Tibial nerve (tissue), 4 donors: Measurements from ENCODE around the gene NHLRC4. TPM values are rescaled to one million over a fixed set of nuclear protein-coding genes. Genes with fewer than 3 reads are reported as not detected.

Experiments
- DNase-seq, 2 donors: peaks; one replicate each; pipeline ENCODE4 v3.0.0-alpha.2; 2019; ENCODE audit warnings: low spot score in 2 of 2
- H3K27ac ChIP-seq, 4 donors: fragments of 200-600 bp; sonication (generic) in 3 of 4; one replicate each; pipeline ENCODE4 v1.5.1; 2017 to 2019; ENCODE audit warnings: mild to moderate bottlenecking in 1 of 4
- H3K27me3 ChIP-seq, 2 donors: fragments of 200-600 bp; sonication (generic) in 1 of 2; one replicate each; pipeline versions ENCODE4 v1.5.1 to v1.6.0; 2017 to 2019
- H3K36me3 ChIP-seq, 3 donors: fragments of 200-600 bp; sonication (generic); one replicate each; pipeline ENCODE4 v1.5.1; 2018 to 2019
- H3K4me1 ChIP-seq, 4 donors: fragments of 200-600 bp; sonication (generic) in 3 of 4; one replicate each; pipeline ENCODE4 v1.5.1; 2017 to 2019
- H3K4me3 ChIP-seq, 4 donors: fragments of 200-600 bp; sonication (generic) in 3 of 4; one replicate each; pipeline ENCODE4 v1.5.1; 2017 to 2019; ENCODE audit warnings: mild to moderate bottlenecking in 1 of 4, moderate library complexity in 1 of 4
- H3K9me3 ChIP-seq, 4 donors: fragments of 200-600 bp; sonication (generic) in 3 of 4; one replicate each; pipeline ENCODE4 v1.5.1; 2017 to 2019
- CTCF ChIP-seq, 5 experiments: fragments of 200-600 bp in 3 of 5; fragments of 450-650 bp in 2 of 5; sonication (generic) in 3 of 5; IDR thresholded peaks; one replicate each; pipeline ENCODE4 v1.5.1; 2016 to 2019; ENCODE audit warnings: antibody characterized with exemption in 5 of 5, mild to moderate bottlenecking in 3 of 5, moderate library complexity in 2 of 5
- EP300 ChIP-seq, 2 donors: sonication (generic); formaldehyde crosslinking; IDR thresholded peaks; one replicate each; pipeline ENCODE4 v1.6.1; 2017; ENCODE audit warnings: antibody characterized with exemption in 2 of 2, mild to moderate bottlenecking in 1 of 2
- POLR2A ChIP-seq, 2 donors: fragments of 450-650 bp; IDR thresholded peaks; one replicate each; pipeline ENCODE4 v1.6.1; 2017; ENCODE audit warnings: antibody characterized with exemption in 2 of 2, mild to moderate bottlenecking in 2 of 2, moderate library complexity in 2 of 2
- WGBS, 2 donors: methylation state at CpG; one replicate each; pipeline ENCODE4 v1.1.5; 2018; 5-methylcytosine and 5-hydroxymethylcytosine counted together
- total RNA-seq, 4 donors: library from RNA; depleted of rRNA; stranded (reverse); fragments of >200 nt; gene quantifications; one replicate each; pipeline ENCODE4 v1.1.0, GENCODE V29; 2016

Gene NHLRC4
- total RNA-seq, 4 donors from 2014 or later: 0.98 to 5.2 (median 1.9) TPM

- Histone ChIP-seq H3K27ac (no peak overlapping the region), H3K4me3 (no peak overlapping the region), H3K27me3 (no peaks in the 10 kb centered on the region), H3K9me3 (no peaks in the 10 kb centered on the region), H3K4me1 (peaks cover 0 to 35% (median 27%) of the 10 kb centered on the region in 4 donors), H3K36me3 (peaks cover 0 to 24% (median 0%) of the 10 kb centered on the region in 3 donors)
- 85 to 88% methylated on average over 19 to 20 of the region's 24 CpGs for WGBS, 2 donors
- no peak for DNase-seq
- TF ChIP-seq EP300 (IDR thresholded peaks at IDR 0.05) (no peak), CTCF (IDR thresholded peaks at IDR 0.05) (no peak), POLR2A (IDR thresholded peaks at IDR 0.05) (no peak)
These were observed 42.3 kb upstream of the NHLRC4 start for GRCh38 chr16:524274-525040.

GRCh38 chr16:525123-525519, 41.7 kb upstream of the NHLRC4 start:
- no peaks in the 10 kb centered on the region for H3K27me3 ChIP-seq
- H3K36me3 ChIP-seq: peaks cover 0 to 18% (median 0%) of the 10 kb centered on the region in 3 donors
- TF ChIP-seq POLR2A (IDR thresholded peaks at IDR 0.05): no peak
- no peak for TF ChIP-seq EP300 (IDR thresholded peaks at IDR 0.05)
- no peak for TF ChIP-seq CTCF (IDR thresholded peaks at IDR 0.05)
- no peak overlapping the region for H3K4me3 ChIP-seq
- WGBS, 2 donors: 91 to 95% methylated on average over 8 of the region's 8 CpGs
- DNase-seq: no peak
- no peaks in the 10 kb centered on the region for H3K9me3 ChIP-seq
- no peak overlapping the region for H3K27ac ChIP-seq
- H3K4me1 ChIP-seq: peaks cover 0 to 41% (median 32%) of the 10 kb centered on the region in 4 donors

DNA sequence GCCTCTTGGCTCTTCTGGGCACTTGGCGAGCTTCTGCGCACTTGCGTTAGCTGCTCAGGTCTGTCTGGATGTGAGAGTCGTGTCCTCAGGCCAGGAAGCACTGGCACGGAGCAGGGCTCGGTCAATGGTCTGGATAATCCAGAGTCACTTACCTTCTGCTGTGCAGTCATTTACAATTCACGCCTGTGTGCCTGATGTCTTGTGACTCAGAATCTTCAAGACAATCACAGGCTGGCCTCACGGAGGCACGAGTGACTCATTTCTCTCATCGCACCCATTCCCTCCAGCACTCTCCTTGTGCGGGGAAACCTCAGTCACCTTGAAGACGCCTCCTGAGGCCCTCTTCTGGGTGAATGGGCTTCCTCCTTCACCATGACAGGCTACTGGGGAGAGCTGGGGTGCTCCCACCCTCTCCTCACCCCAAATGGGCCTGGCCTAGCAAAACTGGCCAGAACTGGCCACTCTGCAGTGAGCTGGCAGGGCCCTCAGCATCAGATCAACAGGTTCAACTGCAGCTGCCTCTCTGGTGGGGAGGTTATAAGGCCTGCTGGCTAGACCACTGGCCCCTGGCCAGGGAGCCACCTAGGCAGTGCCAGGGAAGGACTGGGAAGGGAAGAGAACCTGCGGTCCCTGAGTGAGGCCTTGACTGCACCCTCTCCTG, 41.2 kb upstream of the NHLRC4 start:
- Histone ChIP-seq H3K9me3 (no peaks in the 10 kb centered on the region), H3K27ac (peak overlapping the region in 3 of 4 donors; percentile 95 to 99 (median 96)), H3K4me3 (peak overlapping the region in 1 of 4 donors; percentile 92), H3K36me3 (peaks cover 0 to 12% (median 0%) of the 10 kb centered on the region in 3 donors), H3K4me1 (peaks cover 0 to 47% (median 32%) of the 10 kb centered on the region in 4 donors), H3K27me3 (no peaks in the 10 kb centered on the region)
- DNase-seq: no peak
- TF ChIP-seq POLR2A (IDR thresholded peaks at IDR 0.05) (no peak), EP300 (IDR thresholded peaks at IDR 0.05) (no peak), CTCF (IDR thresholded peaks at IDR 0.05) (no peak)
- 64 to 77% methylated on average over 13 of the region's 13 CpGs for WGBS, 2 donors

DNA sequence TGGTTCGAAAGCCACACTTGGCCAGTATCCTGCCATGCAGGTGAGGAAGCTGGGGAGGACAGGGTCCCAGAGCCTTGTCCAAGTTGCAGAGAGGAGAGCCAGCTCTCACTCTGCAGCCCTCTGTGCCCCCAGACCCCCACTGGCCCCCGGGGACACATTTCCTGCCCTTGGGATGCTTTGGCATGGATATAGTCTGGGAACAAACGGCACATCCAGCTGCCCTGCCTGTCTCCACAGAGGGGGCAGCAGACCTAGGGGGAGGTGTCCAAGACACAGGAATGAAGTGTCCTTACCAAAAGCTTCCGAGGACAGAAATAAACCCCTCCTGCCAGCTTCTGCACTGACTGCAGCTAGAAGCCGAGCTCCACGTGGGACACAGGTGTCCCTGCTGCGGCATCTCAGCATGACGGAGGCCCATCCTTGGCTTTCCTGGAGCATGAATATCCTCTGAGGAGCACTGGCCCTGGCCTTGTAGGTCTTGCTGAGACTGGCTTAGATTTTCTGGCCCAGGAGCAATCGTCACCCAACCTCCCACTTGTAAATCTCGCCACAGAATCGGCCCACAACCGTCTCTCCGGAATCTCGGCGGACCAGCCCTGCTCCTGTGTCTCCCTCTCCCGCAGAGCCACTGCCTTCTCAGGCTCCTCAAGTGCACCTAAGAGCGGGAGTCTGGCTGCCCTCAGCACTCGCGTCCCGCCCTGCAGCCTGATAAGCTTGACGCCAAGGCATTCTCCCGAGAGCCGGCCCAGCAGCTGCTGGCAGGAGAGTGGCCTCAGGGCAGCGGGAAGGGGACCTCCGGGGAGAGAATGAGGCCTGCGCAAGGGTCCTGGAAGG, 40.4 kb upstream of the NHLRC4 start:
- no peak for DNase-seq
- H3K4me1 ChIP-seq: peaks cover 0 to 50% (median 32%) of the 10 kb centered on the region in 4 donors

More for the DNA sequence above, 40.4 kb upstream of the NHLRC4 start:
- 6 to 7% methylated on average over 21 to 24 of the region's 26 CpGs for WGBS, 2 donors
- Histone ChIP-seq H3K4me3 (peak overlapping the region; percentile 65 to 92 (median 76)), H3K9me3 (no peaks in the 10 kb centered on the region), H3K27me3 (no peaks in the 10 kb centered on the region), H3K27ac (peak overlapping the region; percentile 91 to 99 (median 96)), H3K36me3 (peaks cover 0 to 9% (median 0%) of the 10 kb centered on the region in 3 donors)
- TF ChIP-seq POLR2A (IDR thresholded peaks at IDR 0.05) (no peak), EP300 (IDR thresholded peaks at IDR 0.05) (no peak), CTCF (IDR thresholded peaks at IDR 0.05) (no peak)
